HG03565 (cell line): ENCODE results near the gene ELL.

Experiments
- ATAC-seq: cut with Tn5 transposase; IDR thresholded peaks from one replicate; pipeline ENCODE4 v1.9.1; 2021; ENCODE audit warnings: mild to moderate bottlenecking, moderate library complexity; ENCODE audit not compliant: unreplicated experiment

ELL gene

GRCh38 chr19:18506101-18506930 is 15.6 kb downstream of the ELL start:
- no peak for ATAC-seq

GRCh38 chr19:18504886-18505610 is 16.8 kb downstream of the ELL start:
- ATAC-seq = no peak

- no peak for ATAC-seq
Observed at GRCh38 chr19:18503971-18504885, 17.6 kb downstream of the ELL start.

GRCh38 chr19:18503337-18503970 is 18.4 kb downstream of the ELL start:
- no peak for ATAC-seq

- ATAC-seq = no peak
Observed at GRCh38 chr19:18502638-18503294, 19.1 kb downstream of the ELL start.

DNA sequence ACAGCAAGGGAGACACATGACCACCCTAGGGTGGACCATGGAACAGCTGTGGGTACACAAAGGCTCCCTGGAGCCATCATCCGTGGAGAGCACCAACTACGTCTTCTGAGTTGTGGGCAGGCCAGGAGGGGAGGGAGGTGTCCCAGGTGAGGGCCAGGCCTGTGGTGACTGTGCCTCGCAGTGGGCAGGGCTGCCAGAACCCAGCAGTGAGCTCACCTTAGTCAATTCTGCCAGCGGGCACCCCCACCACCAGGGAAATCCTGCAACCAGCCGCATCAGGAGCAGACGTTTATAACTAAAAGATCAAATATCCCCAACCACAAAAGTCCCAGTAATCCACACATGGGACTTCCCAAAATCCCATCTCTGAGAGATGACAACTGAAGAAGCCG is 19.6 kb downstream of the ELL start:
- no peak for ATAC-seq

- ATAC-seq = no peak
Observed at GRCh38 chr19:18501832-18502231, 20.0 kb downstream of the ELL start.

GRCh38 chr19:18501351-18501750 is 20.5 kb downstream of the ELL start:
- no peak for ATAC-seq

- no peak for ATAC-seq
Observed at GRCh38 chr19:18500799-18501198, 21.1 kb downstream of the ELL start.

- ATAC-seq = no peak
Observed at GRCh38 chr19:18500376-18500775, 21.5 kb downstream of the ELL start.

DNA sequence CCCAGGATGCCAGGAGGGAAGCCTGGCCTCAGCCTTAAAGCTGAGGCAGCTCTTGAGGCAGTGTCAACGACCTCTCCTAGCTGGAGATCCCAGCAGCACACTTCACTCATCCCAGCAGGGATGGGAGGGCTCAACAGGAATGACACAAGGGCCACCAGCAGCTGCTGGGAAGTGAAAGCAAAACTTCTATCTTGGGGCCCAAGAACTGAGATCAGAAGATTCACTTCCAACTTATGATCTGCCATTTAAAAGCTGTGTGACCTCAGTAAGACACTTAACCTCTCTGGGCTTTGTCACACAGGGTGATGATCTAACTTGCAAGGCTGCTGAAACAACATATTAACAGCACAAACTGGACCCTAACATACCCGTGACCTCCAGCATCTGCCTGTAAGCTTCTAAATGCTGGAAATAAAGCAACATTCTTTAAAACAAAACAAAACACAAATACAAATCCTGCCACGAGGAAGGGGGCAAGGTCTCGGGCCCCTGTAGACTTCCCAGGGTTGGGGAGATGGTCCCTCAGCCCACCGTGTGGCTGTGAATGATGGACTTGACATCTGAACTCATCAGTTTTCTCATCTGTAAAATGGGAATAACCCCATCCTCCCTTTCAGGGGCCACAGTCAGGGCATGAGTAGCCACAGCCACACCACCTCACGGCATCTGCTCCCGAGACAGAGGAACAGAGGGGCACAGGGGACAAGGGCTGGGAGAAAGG is 22.7 kb downstream of the ELL start:
- no peak for ATAC-seq

- ATAC-seq = no peak
Observed at GRCh38 chr19:18496980-18497256, 25.0 kb downstream of the ELL start.

DNA sequence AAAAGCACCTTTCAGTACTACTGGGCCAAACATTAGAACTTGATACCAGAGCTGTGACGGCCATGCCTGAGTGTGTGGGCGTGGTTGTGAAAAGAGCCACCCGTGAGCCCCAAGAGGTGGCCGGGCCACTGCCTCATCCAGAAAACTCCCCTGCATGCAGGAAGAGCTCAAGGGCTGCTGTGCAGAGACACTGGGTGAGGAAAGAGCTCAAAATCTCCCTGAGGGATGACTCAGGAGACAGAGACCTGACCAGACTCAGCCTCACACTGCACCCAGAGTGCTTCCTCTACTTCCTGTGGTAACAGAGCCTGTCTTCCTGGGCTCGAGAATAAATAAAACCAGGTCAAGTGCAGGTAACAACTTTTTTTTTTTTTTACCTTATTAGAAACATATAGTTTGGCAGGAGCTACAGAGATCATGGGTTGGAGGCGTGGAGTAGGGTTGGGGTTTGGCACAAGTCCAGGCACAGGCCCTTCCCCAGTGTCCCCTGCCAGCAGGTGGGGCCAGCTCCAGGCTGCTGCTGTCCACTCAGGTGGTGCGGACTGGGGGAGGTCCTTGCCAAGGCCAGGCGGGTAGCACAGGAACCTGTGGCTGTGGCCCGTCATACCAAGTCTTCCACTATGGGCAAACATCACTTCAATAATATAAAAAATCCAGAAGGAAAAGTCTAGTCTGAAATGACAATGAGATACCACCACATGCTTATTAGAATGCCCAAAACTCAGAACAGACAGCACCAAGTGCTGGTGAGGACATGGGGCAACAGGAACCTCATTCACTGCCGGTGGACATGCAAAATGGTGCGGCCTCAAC is 25.5 kb downstream of the ELL start:
- ATAC-seq = no peak

- no peak for ATAC-seq
Observed at GRCh38 chr19:18495204-18495911, 26.5 kb downstream of the ELL start.

DNA sequence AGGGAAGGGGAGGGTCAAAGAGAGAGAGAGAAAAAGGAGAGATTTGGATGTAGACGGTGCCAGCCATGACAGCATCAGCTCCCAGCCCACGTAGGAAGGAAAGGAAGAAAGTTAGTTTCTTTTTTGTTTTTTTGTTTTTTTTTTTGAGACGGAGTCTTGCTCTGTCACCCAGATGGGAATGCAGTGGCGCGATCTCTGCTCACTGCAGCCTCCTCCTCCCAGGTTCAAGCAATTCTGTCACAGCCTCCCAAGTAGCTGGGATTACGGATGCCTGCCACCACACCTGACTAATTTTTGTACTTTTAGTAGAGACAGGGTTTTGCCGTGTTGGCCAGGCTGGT is 27.6 kb downstream of the ELL start:
- ATAC-seq = no peak

DNA sequence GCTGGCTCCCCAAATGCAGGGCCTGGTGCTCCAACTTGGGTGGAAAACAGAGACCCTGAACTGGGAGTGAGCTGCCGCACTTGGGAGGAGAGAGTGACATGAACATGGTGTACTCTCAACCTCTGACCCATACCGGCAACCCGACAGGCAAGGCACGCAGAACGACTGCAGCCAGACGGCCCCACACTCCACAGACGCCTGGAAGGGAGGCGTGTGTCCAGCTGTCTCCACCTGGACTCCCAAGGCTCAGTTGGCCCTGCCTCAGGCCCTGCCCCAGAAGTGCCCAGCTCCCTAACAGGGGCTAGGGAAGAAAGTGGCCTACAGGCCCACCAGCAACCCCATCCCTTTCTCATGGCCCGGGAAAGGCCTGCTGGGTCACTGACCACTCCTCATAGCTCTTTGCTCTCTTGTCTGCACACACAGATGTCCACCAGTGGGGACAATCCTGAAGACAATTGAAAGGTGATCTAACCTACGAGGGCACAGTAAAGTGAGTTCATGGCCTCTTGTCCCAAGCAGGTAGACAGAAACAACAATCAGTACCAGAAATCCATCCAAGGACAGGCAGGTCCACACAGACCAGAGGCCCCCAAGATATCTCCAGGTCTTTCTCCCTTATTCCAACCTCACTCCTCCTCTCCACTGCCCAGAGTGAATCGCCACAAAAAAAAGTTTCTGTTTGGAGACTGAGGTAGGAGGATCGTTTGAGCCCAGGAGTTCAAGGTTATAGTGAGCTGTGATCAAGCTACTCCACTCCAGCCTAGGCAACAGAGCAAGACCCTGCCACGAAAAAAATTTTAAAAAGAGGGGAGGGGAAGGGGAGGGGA is 28.2 kb downstream of the ELL start:
- no peak for ATAC-seq
